Measurements from ENCODE around the gene OGFOD1. TPM values are rescaled to one million over a fixed set of nuclear protein-coding genes. Genes with fewer than 3 reads are reported as not detected.

OGFOD1 gene
- total and polyA plus RNA-seq, 10 of the 15 experiments (the other 5 are each of a cell fraction or from before 2014, with no cell fraction given) = 31.4 to 119 (median 51.6) TPM

GRCh38 chr16:56411123-56411522 is 40.2 kb upstream of the OGFOD1 start (continued):
- no peak for TF ChIP-seq CEBPZ (IDR thresholded peaks at IDR 0.05; ENCODE audit: low read depth, low read length)
- no peak for TF ChIP-seq ZNF24 (IDR thresholded peaks at IDR 0.05)
- no peak for TF ChIP-seq CHD2 (IDR thresholded peaks at IDR 0.05; ENCODE audit: borderline replicate concordance, low read depth, low read length)

- peaks cover 7 to 18% of the 10 kb centered on the region in 2 experiments; a peak in 3 of 4 replicates for H3K36me3 ChIP-seq (ENCODE audit: control insufficient read depth in 2 of 2, insufficient read depth in 2 of 2, low read length in 1 of 2)
- no peak overlapping the region for H2AFZ ChIP-seq (ENCODE audit: control insufficient read depth, low read depth, low read length)
- ChIA-PET RAD21 (ENCODE audit: unreplicated experiment) (no interaction called here), CTCF (interaction anchor here (1.4 kb wide), 1 partner anchor 9 kb away, joined by 3 read pairs; no protein-coding TSS in a partner anchor), POLR2A (no interaction called here), SMC1A (ENCODE audit: uncharacterized antibody, unreplicated experiment) (interaction anchor here (1.4 kb wide), 1 partner anchor 24 kb away, joined by 3 read pairs; no protein-coding TSS in a partner anchor)
- no peak overlapping the region for H3K9ac ChIP-seq (ENCODE audit: control insufficient read depth, insufficient read depth, low read length)
- no peak overlapping the region for H3K4me2 ChIP-seq (ENCODE audit: control insufficient read depth, insufficient read depth)
- DNase-seq (ENCODE audit: low read depth, low spot score) = no peak
- intact Hi-C loops (cut with micrococcal nuclease; ENCODE audit: unreplicated experiment) = no loop called here
- no peaks in the 10 kb centered on the region for H3K27me3 ChIP-seq (replicated peaks in 1 of 2; ENCODE audit: control insufficient read depth in 2 of 2, insufficient read depth in 2 of 2, low read length in 1 of 2)
- no peak for FAIRE-seq
- H4K20me1 ChIP-seq (ENCODE audit: control insufficient read depth, insufficient read depth) = no peaks in the 10 kb centered on the region
- in situ Hi-C loops (cut with MboI) = no loop called here
- 98% methylated on average over 2 of the region's 2 CpGs for WGBS (ENCODE audit: insufficient coverage, insufficient replicate concordance, low lambda C conversion rate, missing lambda C conversion rate)
- BruUV-seq (replicated peaks) = TSS peak; percentile 28
- no peaks in the 10 kb centered on the region; the same call in 1 of the 2 replicates for H3K4me1 ChIP-seq (ENCODE audit: control insufficient read depth, insufficient read depth, low read length)
- H3K4me3 ChIP-seq = no peak overlapping the region
- no peak for ATAC-seq
- no peak for TF ChIP-seq REST (IDR thresholded peaks at IDR 0.05; ENCODE audit: low read depth, low read length)
- no peak for TF ChIP-seq RUNX3 (IDR thresholded peaks at IDR 0.05; ENCODE audit: low read length)
- no peak overlapping the region for H3K27ac ChIP-seq (ENCODE audit: control insufficient read depth, insufficient read depth)
- peaks cover 11% of the 10 kb centered on the region for H3K79me2 ChIP-seq (ENCODE audit: control insufficient read depth, insufficient read depth, low read length)
- no peaks in the 10 kb centered on the region for H3K9me3 ChIP-seq (replicated peaks; ENCODE audit: control insufficient read depth, insufficient read depth, low read length)
Measured at GRCh38 chr16:56411624-56412023, 39.7 kb upstream of the OGFOD1 start.

Data from GM12878 (cell line).